ENCODE measurements around the gene MAP7D2. TPM values are rescaled to one million over a fixed set of nuclear protein-coding genes. Genes with fewer than 3 reads are reported as not detected.

Gene MAP7D2
- polyA plus RNA-seq, 1 experiment = 0.27 TPM

GRCh38 chrX:19958552-19959486 is 157.9 kb downstream of the MAP7D2 start:
- no peak for DNase-seq (ENCODE audit: low read depth, low spot score)
- H3K4me3 ChIP-seq (ENCODE audit: low read depth, low read length) = no peak overlapping the region
- TF ChIP-seq CTCF (IDR thresholded peaks at IDR 0.05; ENCODE audit: low read depth, low read length) = no peak
- CTCF ChIA-PET = no interaction called here
- no peaks in the 10 kb centered on the region for H3K9me3 ChIP-seq (ENCODE audit: control insufficient read depth, insufficient read depth, low read length)
- no peak overlapping the region for H3K27ac ChIP-seq (ENCODE audit: low read depth, low read length)
- POLR2A ChIA-PET = no interaction called here
- H3K27me3 ChIP-seq (ENCODE audit: control insufficient read depth, insufficient read depth, low read length) = no peaks in the 10 kb centered on the region

- POLR2A ChIA-PET = no interaction called here
- Histone ChIP-seq H3K4me3 (ENCODE audit: low read depth, low read length) (no peak overlapping the region), H3K27ac (ENCODE audit: low read depth, low read length) (no peak overlapping the region), H3K27me3 (ENCODE audit: control insufficient read depth, insufficient read depth, low read length) (no peaks in the 10 kb centered on the region), H3K9me3 (ENCODE audit: control insufficient read depth, insufficient read depth, low read length) (no peaks in the 10 kb centered on the region)
- TF ChIP-seq CTCF (IDR thresholded peaks at IDR 0.05; ENCODE audit: low read depth, low read length) = no peak
- DNase-seq (ENCODE audit: low read depth, low spot score) = no peak
- CTCF ChIA-PET = no interaction called here
These were observed 159.8 kb downstream of the MAP7D2 start for GRCh38 chrX:19956923-19957322.

Small RNAs within 50 kb of the gene (small RNA-seq; reads per million reads assigned to genes)
- 18.8 reads per million, percentile 78 among the genes with 10 or more reads in this experiment for gene MIR23C (ENCODE audit: insufficient read length, low read depth)
- gene RF00019 (ENCODE audit: insufficient read length, low read depth) = not detected
- not detected for gene RF00493 (ENCODE audit: insufficient read length, low read depth)
- not detected for gene RF00494 (ENCODE audit: insufficient read length, low read depth)

Other genes with a start within 250 kb of the MAP7D2 start
- gene SH3KBP1, start 229.3 kb downstream of the MAP7D2 start, polyA plus RNA-seq (2011; rRNA removed) = 30.1 and 36.6 TPM in 2 replicates
- 2.5 and 2.8 TPM in 2 replicates for gene BCLAF3, start 125.8 kb downstream of the MAP7D2 start, polyA plus RNA-seq (2011; rRNA removed)
- gene EIF1AX, start 24.9 kb upstream of the MAP7D2 start, polyA plus RNA-seq (2011; rRNA removed) = 49.6 and 83.9 TPM in 2 replicates
- 40.4 and 50.7 TPM in 2 replicates for gene RPS6KA3, start 150.0 kb upstream of the MAP7D2 start, polyA plus RNA-seq (2011; rRNA removed)

Measured in AG04450 (cell line).